RCC 7860 (cell line): ENCODE measurements around the gene PDZD7.
"Not testable (repeated sequence)": the region's sequence is repeated elsewhere in the genome, so short reads cannot be mapped to it uniquely, and the experiment has no call there.

Experiments
- DNase-seq: peaks from one replicate; pipeline ENCODE4 v3.0.0-alpha.2; 2015; ENCODE audit warnings: low spot score
- FAIRE-seq: peaks from 2 replicates; lab custom pipeline; 2012; peaks lifted over from hg19 to GRCh38; lab: Jason Lieb, UNC

The PDZD7 gene

DNA sequence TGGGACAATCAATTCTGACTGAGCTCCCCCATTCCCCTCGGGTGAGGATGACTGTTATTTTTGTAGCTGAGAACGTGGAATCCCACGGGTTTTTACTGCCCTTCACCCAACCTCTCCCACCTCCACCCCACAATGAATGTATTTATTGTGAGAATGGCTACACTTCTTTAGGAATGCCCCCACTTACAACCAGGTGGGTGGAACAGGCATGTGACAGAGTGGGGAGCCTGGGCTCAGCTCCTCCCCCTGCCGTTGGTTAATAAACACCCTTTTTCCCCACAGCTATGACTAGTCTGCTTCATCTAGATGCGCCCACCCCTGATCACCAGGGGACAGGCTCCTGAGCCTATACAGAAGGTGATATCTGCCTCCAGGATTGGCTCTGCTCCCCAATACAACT, 45.6 kb downstream of the PDZD7 start:
- no peak for FAIRE-seq
- no peak for DNase-seq

DNA sequence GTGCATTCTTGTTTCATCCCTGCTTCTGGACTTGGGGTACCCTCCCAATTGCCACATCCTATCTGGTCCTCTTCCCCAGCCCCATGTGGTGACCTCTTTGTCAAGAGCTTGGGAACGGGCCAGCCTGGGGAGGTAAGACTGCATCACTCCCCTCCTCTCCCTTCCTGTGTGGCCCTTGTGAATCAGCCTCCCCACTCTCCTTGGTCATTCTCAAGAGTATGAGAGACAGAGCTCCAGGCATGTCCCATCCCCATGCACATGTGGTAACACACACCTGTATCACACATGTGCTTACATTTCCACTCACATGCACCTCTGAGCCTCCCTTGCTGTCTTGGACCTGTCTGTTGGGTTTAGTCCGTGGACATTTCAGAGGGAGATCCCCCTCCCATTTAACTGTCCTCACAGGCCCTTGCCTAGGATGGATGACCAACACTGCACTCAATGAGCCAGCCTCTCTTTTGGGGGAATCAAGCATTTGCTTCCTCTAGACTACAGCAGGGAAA, 46.2 kb downstream of the PDZD7 start:
- DNase-seq (no peak), FAIRE-seq (no peak)

- no peak for DNase-seq
- FAIRE-seq, result no peak
These were observed 46.9 kb downstream of the PDZD7 start for GRCh38 chr10:100983868-100984671.

DNA sequence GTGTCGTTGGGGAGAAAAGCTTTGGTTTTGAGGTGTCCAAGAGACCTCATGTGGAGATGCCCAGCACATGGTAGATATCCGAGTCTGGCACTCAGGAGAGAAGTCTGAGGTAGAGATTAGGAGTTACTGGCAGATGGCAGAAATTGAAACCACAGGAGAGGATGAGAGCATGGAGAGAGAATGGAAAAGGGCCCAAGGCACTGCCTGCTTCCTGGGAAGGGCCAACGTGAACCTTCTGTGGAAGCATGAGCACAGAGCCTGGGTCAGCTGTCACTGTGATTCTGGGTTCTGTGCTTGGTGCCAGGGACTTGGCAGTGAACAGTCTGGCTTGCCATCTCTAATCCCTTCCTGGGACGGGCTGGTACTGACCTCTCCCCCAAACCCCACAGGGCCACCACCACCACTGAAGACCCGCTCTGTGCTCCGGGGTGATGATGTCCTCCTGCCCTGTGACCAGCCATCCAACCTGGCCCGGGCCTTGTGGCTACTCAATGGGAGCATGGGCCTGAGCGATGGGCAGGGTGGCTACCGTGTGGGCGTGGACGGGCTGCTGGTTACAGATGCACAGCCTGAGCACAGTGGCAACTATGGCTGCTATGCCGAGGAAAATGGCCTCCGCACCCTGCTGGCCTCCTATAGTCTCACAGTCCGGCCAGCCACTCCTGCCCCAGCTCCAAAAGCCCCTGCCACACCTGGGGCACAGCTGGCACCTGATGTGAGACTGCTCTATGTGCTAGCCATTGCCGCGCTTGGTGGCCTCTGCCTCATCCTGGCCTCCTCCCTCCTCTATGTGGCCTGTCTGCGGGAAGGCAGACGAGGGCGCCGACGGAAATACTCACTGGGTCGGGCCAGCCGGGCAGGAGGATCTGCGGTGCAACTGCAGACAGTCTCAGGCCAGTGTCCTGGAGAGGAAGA, 47.8 kb downstream of the PDZD7 start:
- DNase-seq (no peak), FAIRE-seq (no peak)

DNA sequence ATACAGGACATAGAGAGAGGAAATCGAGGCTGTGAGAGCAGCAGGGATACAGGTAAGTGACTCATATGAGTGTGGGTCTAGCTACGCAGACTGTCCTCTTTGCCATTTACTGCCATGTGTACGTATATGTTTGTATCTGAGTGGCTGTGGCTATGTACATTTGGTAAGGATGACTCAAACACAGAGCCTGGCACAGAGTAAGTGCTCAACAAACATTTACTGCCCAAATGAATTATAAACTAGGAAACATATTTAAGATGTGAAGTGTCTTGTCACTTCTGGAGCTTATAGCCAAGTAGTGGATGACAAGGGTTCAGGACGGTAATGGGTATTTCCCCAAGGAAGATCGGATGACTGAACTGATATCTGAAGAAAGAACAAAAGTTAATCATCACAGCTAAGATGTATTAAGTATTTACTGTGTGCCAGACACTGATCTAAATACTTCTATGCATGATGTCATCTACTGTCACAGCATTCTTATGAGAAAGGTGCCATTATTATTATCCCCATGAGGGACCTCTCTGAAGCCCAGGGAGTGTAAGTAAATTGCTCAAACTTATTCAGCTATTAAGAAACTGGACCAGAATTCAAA, 49.7 kb downstream of the PDZD7 start:
- FAIRE-seq, result no peak
- DNase-seq, result peak; percentile 74

DNA sequence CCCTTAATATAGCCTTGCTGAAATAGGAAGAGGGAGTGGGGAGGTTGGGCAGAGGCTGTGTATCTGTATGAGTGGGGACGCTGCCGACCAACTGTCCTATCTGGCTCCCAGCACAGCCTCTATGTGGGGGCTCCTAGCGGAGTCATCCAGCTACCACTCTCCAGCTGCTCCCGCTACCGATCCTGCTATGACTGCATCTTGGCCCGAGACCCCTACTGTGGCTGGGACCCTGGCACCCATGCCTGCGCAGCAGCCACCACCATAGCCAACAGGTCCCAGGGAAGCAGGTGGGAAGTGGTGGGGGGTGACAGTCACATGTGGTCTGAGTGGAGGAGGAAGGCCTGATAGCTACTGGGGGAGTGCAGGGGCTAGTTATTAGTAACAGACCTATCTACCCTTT, 50.2 kb downstream of the PDZD7 start:
- no peak for FAIRE-seq
- DNase-seq, result no peak

- FAIRE-seq, result no peak
- DNase-seq, result no peak
These were observed 50.6 kb downstream of the PDZD7 start for GRCh38 chr10:100980311-100980710.

DNA sequence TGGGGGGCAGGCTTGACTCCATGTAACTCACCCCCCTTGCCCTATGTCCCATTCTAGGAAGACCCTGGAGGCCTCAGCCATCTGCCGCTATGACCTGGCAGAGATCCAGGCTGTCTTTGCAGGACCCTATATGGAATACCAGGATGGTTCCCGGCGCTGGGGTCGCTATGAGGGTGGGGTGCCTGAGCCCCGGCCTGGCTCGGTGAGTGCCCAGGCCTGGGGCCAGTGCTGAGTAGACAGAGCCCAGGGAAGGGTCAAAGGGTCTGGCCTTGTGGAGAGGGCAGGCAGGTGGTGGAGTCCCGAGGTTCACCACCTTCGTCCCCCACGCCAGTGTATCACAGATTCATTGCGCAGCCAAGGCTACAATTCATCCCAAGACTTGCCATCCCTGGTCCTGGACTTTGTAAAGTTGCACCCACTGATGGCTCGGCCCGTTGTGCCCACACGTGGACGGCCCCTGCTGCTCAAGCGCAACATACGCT, 51.1 kb downstream of the PDZD7 start:
- DNase-seq (no peak), FAIRE-seq (no peak)

- DNase-seq, result no peak
- no peak for FAIRE-seq
These were observed 52.1 kb downstream of the PDZD7 start for GRCh38 chr10:100978901-100979195.

GRCh38 chr10:100978121-100978900, 52.6 kb downstream of the PDZD7 start:
- DNase-seq, result no peak
- no peak for FAIRE-seq

DNA sequence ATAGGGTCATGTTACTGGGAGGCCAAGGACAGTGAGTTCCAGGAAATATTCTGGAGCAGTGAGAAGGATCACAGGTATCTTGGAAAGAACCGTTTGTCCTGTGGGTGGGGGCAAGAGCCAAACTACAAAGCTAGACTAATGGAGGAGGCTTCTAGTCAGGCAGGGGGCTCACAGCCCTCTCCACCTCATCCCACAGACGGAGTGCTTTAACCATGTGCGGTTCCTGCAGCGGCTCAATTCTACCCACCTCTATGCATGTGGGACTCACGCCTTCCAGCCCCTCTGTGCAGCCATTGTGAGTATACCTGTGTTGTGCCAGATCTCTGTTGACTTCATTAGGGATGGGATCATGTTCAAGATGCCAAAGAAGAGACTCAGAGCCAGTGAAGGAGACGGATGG, 53.5 kb downstream of the PDZD7 start:
- DNase-seq (no peak), FAIRE-seq (no peak)

DNA sequence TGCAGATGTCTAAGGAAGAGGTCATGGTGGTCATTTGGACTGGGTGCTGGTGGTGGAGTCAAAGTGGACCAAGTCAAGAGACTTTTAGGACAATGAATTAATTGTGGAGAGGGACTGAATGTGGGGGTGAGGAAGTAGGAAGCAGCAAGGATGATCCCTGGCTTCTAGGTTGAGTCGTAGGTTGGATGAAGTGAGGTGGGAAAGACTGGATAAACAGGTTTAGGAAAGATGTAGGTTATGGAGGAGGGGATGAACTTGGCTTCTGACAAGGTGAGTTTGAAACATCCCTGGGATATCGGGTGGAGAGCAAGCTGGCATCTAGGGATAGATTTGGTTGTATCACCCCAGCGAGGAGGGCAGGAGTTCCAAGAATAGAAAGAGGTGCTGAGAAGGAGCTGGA, 54.0 kb downstream of the PDZD7 start:
- no peak for DNase-seq
- FAIRE-seq, result no peak

- DNase-seq, FAIRE-seq: not testable (repeated sequence)
These were observed 55.5 kb downstream of the PDZD7 start for GRCh38 chr10:100975397-100975796.

GRCh38 chr10:100972904-100973535, 57.9 kb downstream of the PDZD7 start:
- no peak for FAIRE-seq
- DNase-seq, result no peak

DNA sequence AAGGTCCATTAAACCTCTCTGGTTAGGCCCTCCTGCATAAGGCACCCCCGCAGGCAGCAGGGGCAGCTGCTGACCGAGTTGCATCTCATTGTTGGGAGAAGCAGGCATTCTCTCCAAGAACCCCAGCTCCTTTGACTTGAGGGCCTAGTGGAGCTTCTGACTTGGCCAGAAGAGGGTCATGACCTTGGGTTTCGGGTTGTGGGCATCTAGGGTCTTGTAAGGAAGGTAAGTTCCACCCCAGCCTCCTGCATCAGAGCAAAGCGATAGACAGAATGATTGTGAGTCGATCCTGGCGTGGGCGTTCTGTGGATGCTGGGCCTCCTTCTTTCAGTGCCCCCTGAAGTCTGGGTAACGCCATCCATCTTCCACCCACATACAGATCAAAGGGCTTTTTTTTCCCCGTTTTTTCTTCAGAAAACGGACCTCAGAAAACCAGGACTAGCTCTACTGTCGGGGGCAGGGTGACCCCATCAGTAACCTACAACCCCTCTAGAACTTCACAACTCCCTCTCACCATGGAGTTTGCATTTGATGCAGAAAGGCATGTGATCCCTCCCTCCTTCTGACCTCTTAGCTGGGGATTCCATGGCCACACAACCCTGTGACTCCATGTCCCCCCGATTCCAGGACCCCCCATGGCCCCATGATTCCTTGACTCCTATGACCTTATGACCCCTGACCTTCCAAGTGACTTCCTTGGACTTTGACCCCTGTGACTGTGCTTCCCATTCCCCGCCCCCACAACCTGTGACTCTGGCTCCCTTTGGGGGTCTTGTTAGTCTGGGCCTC, 58.6 kb downstream of the PDZD7 start:
- no peak for DNase-seq
- FAIRE-seq, result no peak

DNA sequence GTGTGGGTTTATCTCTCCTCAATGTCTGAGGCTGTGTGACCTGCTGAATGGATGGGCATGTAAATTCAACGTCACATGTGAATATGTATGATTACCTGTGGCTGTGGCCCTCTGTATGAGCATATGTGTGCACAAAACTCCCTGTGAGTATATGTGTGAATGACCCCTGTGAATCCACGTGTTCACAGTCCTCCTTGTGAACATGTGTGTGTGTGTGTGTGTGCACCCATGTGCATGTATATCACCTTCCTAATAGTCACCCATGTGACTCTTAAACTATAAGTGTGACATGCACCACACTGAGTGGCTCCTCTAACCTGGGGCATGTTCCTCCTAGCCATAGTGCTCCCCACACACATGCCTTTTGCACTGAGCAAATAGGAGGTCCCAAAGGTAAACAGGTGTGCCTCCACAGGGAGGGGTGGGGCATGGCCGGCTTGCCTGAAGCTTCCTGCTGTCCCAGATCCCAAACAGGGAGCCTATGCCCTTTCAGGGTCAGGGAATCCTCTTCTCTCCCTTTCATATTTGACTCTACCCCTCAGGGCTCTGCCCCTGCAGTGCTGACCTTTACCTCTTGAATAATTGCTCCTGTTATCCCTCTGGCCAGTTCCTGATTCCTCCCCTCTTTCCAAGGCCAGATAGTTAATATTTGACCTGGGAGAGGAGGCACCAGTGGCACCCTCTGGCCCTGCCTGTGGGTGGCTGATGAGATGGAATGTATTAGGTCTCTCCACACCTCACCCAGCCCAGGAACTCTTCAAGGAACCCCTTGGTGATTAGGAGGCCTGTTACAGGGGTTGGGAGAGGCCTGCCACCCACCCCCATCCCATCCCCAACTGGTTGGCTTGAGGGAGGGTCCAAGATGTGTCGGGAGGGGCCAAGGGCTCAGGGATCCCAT, 59.8 kb downstream of the PDZD7 start:
- peak; percentile 25 for FAIRE-seq
- DNase-seq, result no peak

GRCh38 chr10:100970076-100970913, 60.6 kb downstream of the PDZD7 start:
- DNase-seq, result no peak
- FAIRE-seq, result no peak
